CD4-positive, alpha-beta T cell treated with Interleukin-1 beta for 1 hour (primary cell): Measurements from ENCODE around the gene DMRTB1.

Experiments used
- DNase-seq, 2 donors: peaks; one replicate each; pipeline ENCODE4 v3.0.0-alpha.2; 2020 to 2022

DMRTB1 gene

GRCh38 chr1:53495633-53496345, 36.6 kb downstream of the DMRTB1 start:
- DNase-seq: no peak

DNA sequence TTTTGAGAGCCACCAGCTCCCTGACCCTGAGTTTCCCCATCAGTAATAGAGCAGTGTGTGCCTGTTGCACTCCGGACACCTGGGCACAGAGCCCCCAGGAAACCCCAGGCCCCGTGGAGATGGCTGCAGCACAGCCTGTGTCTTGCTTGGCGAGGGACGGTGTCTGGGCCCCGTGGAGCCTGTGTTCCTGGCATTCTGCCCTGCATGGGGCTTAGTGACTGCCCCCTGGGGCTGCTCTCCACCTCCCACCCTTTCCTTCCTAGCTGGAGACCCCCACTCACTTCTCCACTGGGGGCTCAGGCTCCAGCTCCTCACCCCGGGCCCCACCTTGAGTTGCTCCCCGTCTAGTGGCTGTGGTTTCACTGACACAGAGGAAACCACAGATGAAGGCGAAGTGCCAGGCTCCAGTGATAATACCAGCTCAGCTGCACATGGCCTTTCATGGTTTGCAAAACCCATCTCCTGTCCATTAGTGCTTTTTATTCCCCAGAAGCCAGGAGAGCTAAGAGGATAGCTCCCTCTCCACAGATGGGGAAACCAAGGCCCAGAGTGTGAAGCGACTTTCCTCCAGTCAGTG, 39.4 kb downstream of the DMRTB1 start:
- DNase-seq: no peak

GRCh38 chr1:53499257-53500203, 40.3 kb downstream of the DMRTB1 start:
- DNase-seq: no peak

DNA sequence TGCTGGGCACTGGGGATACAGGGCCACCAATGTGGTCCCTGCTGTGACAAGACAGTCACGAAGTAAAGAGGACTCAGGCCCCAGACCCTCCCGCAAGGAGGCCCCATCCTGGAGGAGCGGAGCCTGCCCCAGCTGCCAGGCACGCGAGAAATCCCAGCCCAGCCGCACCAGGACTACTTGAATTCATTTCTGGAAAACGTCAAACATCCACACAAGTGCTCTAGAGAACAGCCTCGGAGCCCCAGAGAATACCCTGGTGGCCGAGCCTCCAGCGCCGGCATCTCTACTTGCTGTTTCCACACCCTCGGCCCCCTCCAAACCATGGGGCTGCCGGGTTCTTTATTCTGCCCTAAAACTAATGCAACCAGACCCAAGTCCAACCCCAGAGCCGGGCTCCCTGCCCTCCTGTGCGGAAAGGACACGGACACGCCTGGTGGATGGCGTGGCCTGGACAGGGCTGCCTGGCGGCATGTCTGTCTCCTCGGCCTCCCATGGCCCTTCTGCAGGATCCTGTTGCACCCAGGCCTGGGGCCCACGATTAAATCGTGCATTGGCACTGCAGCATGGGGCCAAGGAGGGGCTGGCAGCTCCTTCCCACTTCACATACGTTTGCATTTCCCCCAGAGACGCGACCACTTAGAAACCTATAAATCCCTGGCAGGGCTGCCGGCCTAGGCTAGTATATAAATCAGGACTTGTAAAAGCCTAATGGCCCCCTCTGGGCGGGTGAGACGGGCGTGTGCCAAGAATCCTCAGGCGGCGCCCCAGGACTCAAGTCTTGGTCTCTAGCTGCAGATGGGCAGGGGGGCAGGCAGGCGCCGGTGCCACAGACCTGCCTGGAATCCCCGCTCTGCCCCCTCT, 41.2 kb downstream of the DMRTB1 start:
- DNase-seq: no peak

- DNase-seq: no peak
Measured at GRCh38 chr1:53501065-53502005, 42.1 kb downstream of the DMRTB1 start.

GRCh38 chr1:53502641-53503432, 43.6 kb downstream of the DMRTB1 start:
- no peak for DNase-seq

- DNase-seq: no peak
Measured at GRCh38 chr1:53503433-53504217, 44.4 kb downstream of the DMRTB1 start.

DNA sequence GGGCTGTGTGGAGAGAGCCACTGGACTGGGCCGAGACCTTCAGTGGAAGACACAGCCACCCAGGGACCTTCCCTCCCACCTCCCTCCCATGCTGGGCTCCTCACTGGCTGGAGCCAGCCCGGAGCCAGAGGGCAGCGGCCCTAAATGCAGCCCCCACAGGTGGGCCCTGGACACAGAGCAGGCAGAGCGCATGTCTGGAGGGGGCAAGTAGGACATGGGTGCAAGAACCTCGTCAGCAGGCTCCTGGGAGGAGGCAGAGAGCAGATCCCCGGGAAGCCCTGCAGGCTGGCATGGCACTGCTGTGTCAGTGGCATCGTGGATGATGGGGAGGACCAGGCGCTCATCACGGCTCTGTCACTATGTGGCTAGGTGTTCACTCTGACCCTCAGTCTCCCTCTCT, 45.7 kb downstream of the DMRTB1 start:
- no peak for DNase-seq

GRCh38 chr1:53505401-53505800, 46.2 kb downstream of the DMRTB1 start:
- DNase-seq: no peak

DNA sequence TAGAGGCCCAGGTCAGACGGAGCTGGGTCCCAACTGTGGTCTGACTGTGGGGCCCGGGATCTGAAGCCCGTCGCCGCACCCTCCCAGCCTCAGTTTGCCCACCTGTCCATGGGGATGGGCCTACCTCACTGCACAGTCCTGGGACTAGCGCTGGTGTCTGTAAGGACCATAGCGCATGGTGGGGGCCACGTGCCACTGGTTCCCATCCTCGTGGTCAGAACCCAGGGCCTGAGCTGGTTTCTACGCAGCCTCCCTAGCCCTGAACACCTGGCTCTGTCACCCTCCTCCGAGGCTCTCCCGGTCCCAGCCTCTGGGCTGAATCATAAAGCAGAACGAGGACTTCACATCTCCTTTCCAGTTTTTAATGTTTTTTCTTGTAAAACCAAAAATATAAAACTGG, 46.7 kb downstream of the DMRTB1 start:
- no peak for DNase-seq

DNA sequence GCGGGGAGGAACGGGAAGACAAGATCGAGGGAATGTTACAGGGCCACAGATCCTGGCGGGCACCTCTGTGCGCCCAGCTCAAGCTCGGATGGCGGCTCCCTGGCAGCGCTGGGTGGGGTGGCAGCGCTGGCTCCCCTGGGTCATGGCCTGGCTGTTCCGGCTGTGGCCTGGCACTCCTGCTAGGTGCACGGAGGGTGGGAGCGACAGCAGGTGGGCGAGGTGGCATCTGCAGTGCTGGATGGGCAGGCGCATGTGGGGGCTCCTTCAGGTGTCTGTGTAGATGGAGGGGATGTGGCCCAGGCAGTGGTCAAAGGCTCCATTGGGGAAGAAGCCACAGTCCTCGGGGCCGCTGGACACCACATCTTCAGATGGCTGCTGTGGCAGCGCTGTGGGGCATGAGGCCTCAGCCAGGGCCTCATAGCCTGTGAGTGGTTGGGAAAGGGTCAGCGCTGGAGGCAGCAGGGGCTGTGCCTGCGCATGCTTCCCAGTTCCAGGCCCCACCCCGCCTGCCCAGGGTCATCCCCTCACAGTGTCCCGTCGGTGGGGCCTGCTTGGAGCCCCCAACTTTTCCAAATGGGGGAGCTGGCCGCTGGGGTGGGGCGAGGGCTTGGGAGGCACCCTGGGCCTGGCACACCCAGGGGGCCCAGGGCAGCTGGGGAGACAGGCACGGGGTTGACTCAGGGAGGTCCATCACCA, 47.3 kb downstream of the DMRTB1 start:
- DNase-seq: no peak

GRCh38 chr1:53507116-53507820, 48.1 kb downstream of the DMRTB1 start:
- DNase-seq: no peak

DNA sequence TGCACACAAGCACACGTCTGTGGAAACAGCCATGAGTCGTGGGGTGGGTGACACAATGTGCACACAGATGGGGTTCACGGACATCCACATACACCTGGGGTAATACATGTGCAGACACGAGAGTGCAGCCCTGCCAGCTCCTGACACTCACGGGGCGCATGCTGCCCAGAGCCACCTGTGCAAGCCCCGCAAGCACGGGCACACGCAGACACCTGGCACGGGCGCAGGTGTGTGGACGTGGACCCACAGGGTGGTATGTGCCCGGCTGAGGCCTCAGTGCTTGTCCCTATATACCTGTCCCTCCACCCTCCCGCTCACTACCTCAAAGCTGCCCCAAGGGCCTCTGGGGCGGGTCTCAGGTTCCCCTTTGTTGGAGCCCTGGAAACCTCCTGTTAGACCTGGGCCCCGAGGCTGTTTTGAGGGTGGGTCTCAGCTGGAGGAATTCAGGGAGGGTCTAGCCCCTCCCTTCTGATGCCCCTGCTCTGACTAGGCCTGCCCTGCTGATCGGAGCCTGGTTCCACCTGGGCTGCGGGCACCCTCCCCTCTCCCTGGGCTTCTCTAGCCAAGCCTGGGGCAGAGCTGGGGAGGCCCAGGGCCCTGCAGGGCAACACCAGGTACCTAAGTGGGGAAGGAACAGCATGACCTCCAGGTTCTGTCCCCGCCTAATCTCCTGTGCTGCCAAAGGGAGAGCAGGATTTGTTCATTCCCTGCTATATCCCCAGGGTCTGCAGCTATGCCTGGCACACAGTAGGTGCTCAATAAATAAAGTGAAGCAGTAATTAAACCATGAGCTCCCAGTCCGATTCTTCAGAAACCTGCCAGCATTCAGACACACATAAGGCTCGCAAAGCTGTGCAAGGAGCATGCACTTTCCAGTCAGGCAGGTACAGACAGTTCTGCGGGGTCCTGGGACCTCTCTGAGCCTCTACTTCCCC, 49.1 kb downstream of the DMRTB1 start:
- DNase-seq: no peak

DNA sequence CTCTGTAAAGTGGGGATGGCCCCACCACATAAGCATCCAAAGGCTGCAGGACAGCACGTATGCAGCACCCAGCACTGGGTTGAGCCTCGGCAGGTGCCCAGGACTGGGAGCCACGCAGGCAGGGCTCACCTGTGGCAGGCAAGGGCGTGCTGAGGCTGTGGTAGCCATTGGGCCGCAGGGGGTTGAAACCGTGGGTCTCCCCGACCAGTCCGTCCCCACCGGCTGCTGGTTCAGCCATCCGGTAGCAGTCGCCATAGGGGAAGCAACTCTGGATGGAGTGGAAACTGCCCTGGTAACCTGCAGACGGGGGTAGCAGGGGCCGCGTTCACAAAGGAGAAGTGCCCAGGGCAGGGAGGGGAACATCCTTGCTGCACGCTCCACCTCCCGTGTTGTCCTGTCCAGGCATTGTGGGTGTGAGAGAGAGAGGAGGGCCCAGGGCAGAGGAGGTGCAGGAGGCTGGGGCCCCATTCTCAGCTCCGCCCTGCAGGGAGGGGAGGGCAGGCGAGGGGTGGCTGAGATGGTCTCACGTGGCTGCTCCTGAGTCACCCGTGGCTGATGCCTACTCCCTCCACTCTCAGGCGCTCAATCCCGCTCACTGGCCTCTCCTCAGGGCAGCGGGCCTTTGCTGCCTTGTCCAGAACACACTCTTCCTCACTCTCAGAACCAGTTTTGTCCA, 49.9 kb downstream of the DMRTB1 start:
- DNase-seq: peak in 1 of 2 donors; percentile 7

GRCh38 chr1:53509775-53510174, 50.6 kb downstream of the DMRTB1 start:
- DNase-seq: no peak

DNA sequence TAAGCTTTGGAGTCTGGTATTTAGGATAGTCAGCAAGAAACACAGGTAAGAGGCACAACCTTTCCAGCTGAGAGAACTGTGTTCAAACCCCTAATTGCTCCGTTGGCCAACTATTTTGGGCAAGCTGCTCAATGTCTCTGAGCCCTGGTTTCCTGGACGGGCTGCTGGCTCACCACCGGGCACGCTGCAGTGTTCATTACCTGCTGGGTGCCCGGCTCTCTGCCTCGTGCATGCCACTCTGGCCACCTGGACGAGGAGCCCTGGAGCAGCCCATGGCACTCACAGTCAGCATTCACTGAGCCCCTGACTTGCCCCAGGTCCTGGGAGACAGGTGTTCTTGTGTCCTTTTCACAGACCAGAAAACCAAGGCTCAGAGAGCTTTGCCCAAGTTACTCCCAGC, 51.0 kb downstream of the DMRTB1 start:
- no peak for DNase-seq
